ENCODE results near the gene SGMS1. TPM values are rescaled to one million over a fixed set of nuclear protein-coding genes. Genes with fewer than 3 reads are reported as not detected.

The SGMS1 gene
- total and polyA plus RNA-seq, 2 donors (not counting 3 experiments of a cell fraction or from before 2014, with no cell fraction given) = 9.7 to 23.7 TPM

DNA sequence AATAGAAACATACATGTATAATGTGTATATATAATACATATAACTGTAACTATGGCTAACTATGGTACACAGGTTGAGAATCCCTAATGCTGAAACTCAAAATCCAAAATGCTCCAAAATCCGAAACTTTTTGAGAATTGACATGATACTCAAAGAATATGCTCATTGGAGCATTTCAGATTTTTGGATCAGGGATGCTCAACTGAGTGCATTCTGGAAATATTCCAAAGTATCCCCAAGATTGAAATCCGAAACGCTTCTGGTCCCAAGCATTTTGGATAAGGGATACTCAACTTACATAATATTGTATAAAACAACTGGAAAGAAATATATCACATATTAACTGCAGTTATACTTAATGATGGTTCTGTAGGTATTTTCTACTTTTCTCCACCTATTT, 278.2 kb downstream of the SGMS1 start:
- Histone ChIP-seq H3K9ac (replicated peaks; ENCODE audit: extremely low read depth, insufficient read depth, low read length) (no peak overlapping the region), H3K36me3 (ENCODE audit: control insufficient read depth in 2 of 2, extremely low read depth in 1 of 2, insufficient read depth in 2 of 2, low read length in 2 of 2) (no peaks in the 10 kb centered on the region), H3K4me3 (replicated peaks in 1 of 3; ENCODE audit: insufficient read depth in 1 of 3, low read depth in 1 of 3, low read length in 3 of 3) (no peak overlapping the region), H3K79me2 (ENCODE audit: control insufficient read depth, insufficient read depth, low read length) (peaks cover 7% of the 10 kb centered on the region), H3K27ac (ENCODE audit: insufficient read depth, low read depth, low read length) (no peak overlapping the region), H3K9me3 (replicated peaks; ENCODE audit: control insufficient read depth, insufficient read depth, low read length) (no peaks in the 10 kb centered on the region), H3K4me2 (ENCODE audit: insufficient read depth, low read length) (no peak overlapping the region), H2AFZ (ENCODE audit: low read depth, low read length) (no peak overlapping the region), H3K9me1 (replicated peaks; ENCODE audit: control insufficient read depth, extremely low read depth, insufficient read depth, low read length) (no peaks in the 10 kb centered on the region), H3K27me3 (ENCODE audit: control insufficient read depth in 2 of 2, insufficient read depth in 2 of 2, low read length in 2 of 2) (no peaks in the 10 kb centered on the region), H4K20me1 (replicated peaks; ENCODE audit: control insufficient read depth, extremely low read depth, insufficient read depth, low read length) (no peaks in the 10 kb centered on the region), H3K4me1 (ENCODE audit: control insufficient read depth, extremely low read depth, insufficient read depth, low read length) (no peaks in the 10 kb centered on the region)
- DNase-seq (ENCODE audit: low read depth, low spot score) (no peak), FAIRE-seq (no peak)
- ChIA-PET POLR2A (no interaction called here), CTCF (interaction anchor here (1.3 to 2.6 kb wide), 2 partner anchors 15 to 22 kb away, joined by 4 to 7 read pairs; no protein-coding TSS in a partner anchor)
- TF ChIP-seq EZH2 (IDR thresholded peaks at IDR 0.05; ENCODE audit: borderline replicate concordance, low read depth, low read length, severe bottlenecking) (no peak), FOS (IDR thresholded peaks at IDR 0.05; ENCODE audit: borderline replicate concordance, insufficient read depth, low read length) (no peak), MYC (IDR thresholded peaks at IDR 0.05; ENCODE audit: low read depth, low read length) (no peak), POLR2AphosphoS5 (IDR thresholded peaks at IDR 0.05; ENCODE audit: insufficient read depth, low read depth, low read length) (no peak), POLR2A (IDR thresholded peaks at IDR 0.05; ENCODE audit: low read depth, low read length) (no peak)
- TF ChIP-seq, protein P1, sequence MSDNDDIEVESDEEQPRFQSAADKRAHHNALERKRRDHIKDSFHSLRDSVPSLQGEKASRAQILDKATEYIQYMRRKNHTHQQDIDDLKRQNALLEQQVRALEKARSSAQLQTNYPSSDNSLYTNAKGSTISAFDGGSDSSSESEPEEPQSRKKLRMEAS (IDR thresholded peaks at IDR 0.05; ENCODE audit: insufficient read depth, insufficient read length) = no peak
- TF ChIP-seq, protein P2, sequence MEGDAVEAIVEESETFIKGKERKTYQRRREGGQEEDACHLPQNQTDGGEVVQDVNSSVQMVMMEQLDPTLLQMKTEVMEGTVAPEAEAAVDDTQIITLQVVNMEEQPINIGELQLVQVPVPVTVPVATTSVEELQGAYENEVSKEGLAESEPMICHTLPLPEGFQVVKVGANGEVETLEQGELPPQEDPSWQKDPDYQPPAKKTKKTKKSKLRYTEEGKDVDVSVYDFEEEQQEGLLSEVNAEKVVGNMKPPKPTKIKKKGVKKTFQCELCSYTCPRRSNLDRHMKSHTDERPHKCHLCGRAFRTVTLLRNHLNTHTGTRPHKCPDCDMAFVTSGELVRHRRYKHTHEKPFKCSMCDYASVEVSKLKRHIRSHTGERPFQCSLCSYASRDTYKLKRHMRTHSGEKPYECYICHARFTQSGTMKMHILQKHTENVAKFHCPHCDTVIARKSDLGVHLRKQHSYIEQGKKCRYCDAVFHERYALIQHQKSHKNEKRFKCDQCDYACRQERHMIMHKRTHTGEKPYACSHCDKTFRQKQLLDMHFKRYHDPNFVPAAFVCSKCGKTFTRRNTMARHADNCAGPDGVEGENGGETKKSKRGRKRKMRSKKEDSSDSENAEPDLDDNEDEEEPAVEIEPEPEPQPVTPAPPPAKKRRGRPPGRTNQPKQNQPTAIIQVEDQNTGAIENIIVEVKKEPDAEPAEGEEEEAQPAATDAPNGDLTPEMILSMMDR (IDR thresholded peaks at IDR 0.05; ENCODE audit: extremely low read depth in 1 of 2, insufficient read depth in 1 of 2, low read depth in 1 of 2, low read length in 2 of 2) = no peak
- intact Hi-C loops (cut with micrococcal nuclease) = no loop called here
- no TSS peak for BruUV-seq (replicated peaks)
- dilution Hi-C loops (cut with MboI; ENCODE audit: extremely low pct_ligation_motif_present, low sequenced_read_pairs) = no loop called here

Measured in endothelial cell of umbilical vein (primary cell).